ENCODE results near the gene CRISP3.
"Not testable (repeated sequence)": the region's sequence is repeated elsewhere in the genome, so short reads cannot be mapped to it uniquely, and the experiment has no call there.

DNA sequence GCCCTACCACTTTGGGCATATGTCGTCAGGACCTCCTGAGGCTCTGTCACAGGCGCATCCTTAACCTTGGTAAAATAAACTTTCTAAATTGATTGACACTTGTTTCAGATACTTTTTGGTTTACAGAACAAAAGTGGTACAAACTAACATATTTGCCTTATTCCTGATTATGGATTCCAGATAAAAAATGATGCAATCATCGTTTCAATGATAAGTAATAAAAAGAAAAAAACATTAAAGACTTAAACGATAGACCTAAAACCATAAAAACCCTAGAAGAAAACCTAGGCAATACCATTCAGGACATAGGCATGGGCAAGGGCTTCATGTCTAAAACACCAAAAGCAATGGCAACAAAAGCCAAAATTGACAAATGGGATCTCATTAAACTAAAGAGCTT, 20.3 kb downstream of the CRISP3 start:
- TF ChIP-seq POLR2AphosphoS5, TAF1 (IDR thresholded peaks at IDR 0.05; ENCODE audit: low read depth, low read length): not testable (repeated sequence)

Data from GM12891 (cell line).